Activated T-cell treated with anti-CD3 and anti-CD28 coated beads, Interleukin-2, amount 50 U/mL, for 24 hours (primary cell): ENCODE measurements around the gene WWC2.

Source experiments
- DNase-seq: peaks from one replicate; pipeline ENCODE4 v3.0.0-alpha.2; 2020
- H3K27ac Mint-ChIP-seq: 2 replicates; pipeline ENCODE4 v1.8.0; 2020; ENCODE audit warnings: mild to moderate bottlenecking, mixed read lengths
- H3K27me3 Mint-ChIP-seq: 2 replicates; pipeline ENCODE4 v1.8.0; 2020; ENCODE audit warnings: mixed read lengths
- H3K36me3 Mint-ChIP-seq: 2 replicates; pipeline ENCODE4 v1.8.0; 2020; ENCODE audit warnings: low read depth, mixed read lengths
- H3K4me1 Mint-ChIP-seq: 2 replicates; pipeline ENCODE4 v1.8.0; 2020; ENCODE audit warnings: low read depth, mixed read lengths
- H3K4me3 Mint-ChIP-seq: 2 replicates; pipeline ENCODE4 v1.8.0; 2020; ENCODE audit warnings: mild to moderate bottlenecking, moderate library complexity, mixed read lengths
- H3K9me3 Mint-ChIP-seq: 2 replicates; pipeline ENCODE4 v1.8.0; 2020; ENCODE audit warnings: mixed read lengths

Gene WWC2

DNA sequence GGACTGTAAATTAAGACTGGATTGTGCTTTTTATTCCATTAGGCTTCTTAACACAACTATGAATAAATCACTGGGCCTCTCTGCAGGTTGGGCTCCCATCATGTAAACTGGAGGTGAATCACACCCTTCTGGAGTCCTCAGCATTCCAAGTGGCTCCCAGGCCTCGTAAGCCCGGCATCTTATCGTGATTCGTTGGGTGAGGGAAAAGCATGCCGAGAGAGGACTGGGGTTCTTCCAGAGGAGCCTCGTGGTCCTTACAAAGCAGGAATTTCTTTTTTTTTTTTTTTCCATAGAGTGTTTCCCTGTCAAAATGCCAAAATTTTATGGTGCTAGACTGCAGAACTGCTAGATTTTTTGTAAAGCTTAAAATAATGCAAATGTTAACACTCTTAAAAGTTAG lies 201.0 kb downstream of the WWC2 start:
- H3K4me1 Mint-ChIP-seq, result no peaks in the 10 kb centered on the region
- H3K9me3 Mint-ChIP-seq, result no peaks in the 10 kb centered on the region
- H3K27me3 Mint-ChIP-seq, result no peaks in the 10 kb centered on the region
- no peak for DNase-seq
- H3K36me3 Mint-ChIP-seq, result no peaks in the 10 kb centered on the region
- H3K4me3 Mint-ChIP-seq, result no peak overlapping the region
- H3K27ac Mint-ChIP-seq, result no peak overlapping the region

DNA sequence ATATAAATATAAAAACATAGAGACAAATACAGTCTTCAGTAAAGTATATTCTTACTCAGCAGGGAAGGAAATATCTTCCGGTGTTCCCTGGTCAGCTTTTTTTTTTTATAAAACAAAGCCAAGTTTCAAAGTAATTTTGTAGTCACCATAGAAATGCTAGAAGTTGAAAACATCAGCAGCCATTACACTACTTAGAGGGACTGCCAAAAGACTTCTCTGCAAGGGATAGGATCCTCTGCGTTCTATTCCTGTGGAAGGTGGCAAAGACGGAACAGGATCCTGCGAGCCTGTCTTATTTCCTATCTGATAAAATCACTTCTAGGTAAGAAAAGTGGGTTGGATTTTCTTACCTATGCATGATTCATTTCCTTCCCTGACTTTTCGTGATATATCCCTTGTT lies 201.6 kb downstream of the WWC2 start:
- H3K4me3 Mint-ChIP-seq, result no peak overlapping the region
- no peaks in the 10 kb centered on the region for H3K27me3 Mint-ChIP-seq
- no peaks in the 10 kb centered on the region for H3K9me3 Mint-ChIP-seq
- H3K36me3 Mint-ChIP-seq, result no peaks in the 10 kb centered on the region
- no peaks in the 10 kb centered on the region for H3K4me1 Mint-ChIP-seq
- no peak overlapping the region for H3K27ac Mint-ChIP-seq
- DNase-seq, result no peak

DNA sequence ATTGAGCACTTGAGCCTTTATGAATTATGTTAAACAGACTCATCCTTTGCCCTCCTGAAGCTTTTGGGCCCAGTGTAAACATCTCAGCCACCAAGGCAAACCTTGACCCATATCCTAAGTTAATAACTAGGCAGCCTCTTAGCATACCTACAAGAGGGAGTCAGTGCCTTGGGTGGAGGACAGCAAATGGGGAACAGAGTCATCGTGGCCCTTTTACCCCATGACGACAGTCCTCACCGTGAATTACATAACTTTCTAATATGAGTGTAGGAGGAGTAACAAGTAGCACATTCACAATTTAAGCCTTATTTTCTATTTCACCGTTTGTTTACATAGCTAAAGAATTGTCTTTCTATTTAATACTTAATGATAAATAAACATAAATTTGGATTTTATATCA lies 204.2 kb downstream of the WWC2 start:
- Mint-ChIP-seq H3K27me3 (no peaks in the 10 kb centered on the region), H3K9me3 (no peaks in the 10 kb centered on the region), H3K27ac (no peak overlapping the region), H3K36me3 (no peaks in the 10 kb centered on the region), H3K4me3 (no peak overlapping the region), H3K4me1 (no peaks in the 10 kb centered on the region)
- no peak for DNase-seq

DNA sequence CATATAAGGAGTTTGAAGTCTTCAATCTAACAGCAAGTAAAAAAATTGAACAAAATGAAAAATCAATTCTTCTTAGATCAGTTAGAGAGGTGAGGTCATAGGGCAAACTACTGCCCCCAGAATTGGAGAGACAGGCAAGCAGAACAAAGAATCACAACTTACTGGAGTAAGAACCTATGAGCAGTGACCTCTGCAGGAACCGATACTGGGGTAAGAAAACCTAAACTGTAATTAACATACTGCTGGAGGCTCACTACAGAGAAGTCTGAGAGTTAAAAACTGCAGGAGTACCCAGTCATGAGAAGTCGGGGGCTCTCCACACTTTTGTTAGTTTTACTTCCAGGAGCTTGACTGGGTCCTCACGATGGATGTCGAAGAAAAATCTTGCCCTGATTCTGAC lies 205.0 kb downstream of the WWC2 start:
- H3K36me3 Mint-ChIP-seq, result no peaks in the 10 kb centered on the region
- H3K27ac Mint-ChIP-seq, result no peak overlapping the region
- no peaks in the 10 kb centered on the region for H3K9me3 Mint-ChIP-seq
- no peak for DNase-seq
- no peaks in the 10 kb centered on the region for H3K4me1 Mint-ChIP-seq
- H3K4me3 Mint-ChIP-seq, result no peak overlapping the region
- H3K27me3 Mint-ChIP-seq, result no peaks in the 10 kb centered on the region

DNA sequence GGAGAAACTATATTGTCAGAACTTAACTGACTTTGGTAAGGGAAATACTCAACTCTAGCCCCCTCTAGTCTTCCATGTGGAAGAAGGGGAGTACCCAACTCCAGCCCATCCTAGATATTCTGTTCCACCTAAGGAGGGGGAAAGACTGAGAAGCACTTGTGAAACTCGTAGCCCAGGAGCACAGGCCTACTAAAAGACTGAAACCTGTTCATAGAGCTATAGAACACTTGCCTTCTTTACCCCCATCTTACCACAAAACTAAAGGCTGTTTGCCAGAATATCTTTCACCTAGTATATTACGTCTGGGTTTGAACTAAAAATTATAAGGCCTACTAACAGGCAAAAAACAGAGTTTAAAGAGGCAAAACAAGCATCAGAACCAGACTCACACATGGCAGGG lies 205.5 kb downstream of the WWC2 start:
- Mint-ChIP-seq H3K27ac (no peak overlapping the region), H3K4me3 (no peak overlapping the region), H3K27me3 (no peaks in the 10 kb centered on the region)

DNA sequence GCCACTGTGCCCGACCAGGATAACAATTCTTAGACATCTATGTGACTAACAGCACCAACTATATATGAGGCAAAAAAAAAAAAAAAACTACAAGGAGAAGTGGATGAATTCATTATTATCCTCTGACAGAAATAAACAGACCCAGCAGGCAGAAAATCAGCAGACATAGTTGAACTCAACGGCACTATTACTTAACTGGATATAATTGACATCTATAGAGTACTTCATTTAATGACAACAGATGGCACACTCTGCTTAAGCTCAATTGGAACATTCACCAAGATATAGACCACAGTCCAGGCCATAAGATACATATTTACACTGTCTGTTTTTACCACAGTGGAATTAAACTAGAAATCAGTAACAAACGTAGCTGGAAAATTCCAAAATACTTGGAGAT lies 207.8 kb downstream of the WWC2 start:
- H3K27me3 Mint-ChIP-seq, result no peaks in the 10 kb centered on the region
- no peaks in the 10 kb centered on the region for H3K4me1 Mint-ChIP-seq
- no peaks in the 10 kb centered on the region for H3K36me3 Mint-ChIP-seq
- no peak for DNase-seq
- no peak overlapping the region for H3K4me3 Mint-ChIP-seq
- no peak overlapping the region for H3K27ac Mint-ChIP-seq
- no peaks in the 10 kb centered on the region for H3K9me3 Mint-ChIP-seq

More for the DNA sequence above, 205.5 kb downstream of the WWC2 start:
- Mint-ChIP-seq H3K9me3 (no peaks in the 10 kb centered on the region), H3K36me3 (no peaks in the 10 kb centered on the region), H3K4me1 (no peaks in the 10 kb centered on the region)
- DNase-seq, result no peak

DNA sequence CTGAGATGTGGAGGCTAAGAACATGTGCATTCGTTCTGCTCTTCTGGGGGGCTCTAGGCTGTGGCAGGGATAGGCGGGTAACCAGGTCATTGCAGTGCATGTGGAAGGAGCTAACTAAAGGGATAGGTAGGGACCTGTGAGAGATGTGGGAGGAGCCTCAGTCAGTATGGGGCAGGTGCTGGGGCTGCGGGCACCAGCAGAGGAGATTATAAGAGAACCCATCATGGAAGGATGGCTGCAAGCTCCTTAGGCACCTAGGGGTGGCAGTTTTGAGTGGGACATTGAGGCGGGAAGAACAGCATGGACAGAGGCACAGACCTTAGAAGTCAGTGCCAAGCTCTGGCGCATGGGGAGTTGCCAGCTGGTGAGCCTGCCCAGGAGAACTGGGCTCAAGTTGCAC lies 213.8 kb downstream of the WWC2 start:
- DNase-seq, result no peak
- H3K9me3 Mint-ChIP-seq, result no peaks in the 10 kb centered on the region
- H3K27ac Mint-ChIP-seq, result no peak overlapping the region
- no peak overlapping the region for H3K4me3 Mint-ChIP-seq
- H3K27me3 Mint-ChIP-seq, result no peaks in the 10 kb centered on the region
- H3K4me1 Mint-ChIP-seq, result no peaks in the 10 kb centered on the region
- H3K36me3 Mint-ChIP-seq, result no peaks in the 10 kb centered on the region

DNA sequence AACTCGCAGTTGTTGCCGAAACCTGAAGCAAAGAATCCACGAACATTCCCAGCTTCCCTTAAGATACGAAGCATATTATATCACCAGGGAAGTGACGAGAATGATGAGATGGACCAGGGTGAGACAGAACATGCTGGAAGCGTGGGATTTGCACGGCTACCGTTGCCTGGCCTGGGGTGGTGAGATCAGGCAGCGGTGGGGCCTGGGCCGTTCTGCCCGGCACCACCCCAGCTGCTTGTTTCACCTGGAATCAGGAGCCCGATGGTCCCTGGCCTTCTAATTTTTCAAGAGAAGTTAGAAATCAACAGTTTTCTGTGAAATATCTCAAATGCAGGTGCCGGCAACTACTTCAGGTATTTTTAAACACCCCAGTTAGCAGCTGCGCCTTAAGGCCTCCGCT lies 215.3 kb downstream of the WWC2 start:
- Mint-ChIP-seq H3K4me1 (no peaks in the 10 kb centered on the region), H3K9me3 (no peaks in the 10 kb centered on the region), H3K27ac (no peak overlapping the region), H3K4me3 (no peak overlapping the region), H3K27me3 (no peaks in the 10 kb centered on the region), H3K36me3 (no peaks in the 10 kb centered on the region)
- DNase-seq, result no peak

DNA sequence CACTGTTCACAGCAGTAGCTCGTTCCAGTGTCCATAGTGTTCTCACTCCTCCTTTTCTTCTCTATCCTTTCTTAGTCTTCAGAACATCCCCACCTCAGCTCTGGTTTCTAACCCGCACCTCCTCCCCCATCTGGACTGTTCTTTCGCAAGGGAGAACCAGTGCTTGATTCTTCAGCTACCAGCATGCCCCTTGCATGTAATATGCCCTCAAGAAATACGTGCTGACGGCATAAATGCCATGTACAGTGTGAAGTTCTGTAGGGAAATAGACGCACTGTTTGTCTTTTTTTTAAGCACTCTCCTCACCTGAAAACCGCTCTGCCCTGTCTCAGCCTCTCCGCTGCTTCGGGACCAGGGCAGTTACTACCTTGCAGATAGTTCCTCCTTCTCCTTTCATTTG lies 215.7 kb downstream of the WWC2 start:
- H3K27me3 Mint-ChIP-seq, result no peaks in the 10 kb centered on the region
- H3K36me3 Mint-ChIP-seq, result no peaks in the 10 kb centered on the region
- no peak overlapping the region for H3K27ac Mint-ChIP-seq
- H3K4me3 Mint-ChIP-seq, result no peak overlapping the region
- no peaks in the 10 kb centered on the region for H3K9me3 Mint-ChIP-seq
- no peaks in the 10 kb centered on the region for H3K4me1 Mint-ChIP-seq
- DNase-seq, result no peak

DNA sequence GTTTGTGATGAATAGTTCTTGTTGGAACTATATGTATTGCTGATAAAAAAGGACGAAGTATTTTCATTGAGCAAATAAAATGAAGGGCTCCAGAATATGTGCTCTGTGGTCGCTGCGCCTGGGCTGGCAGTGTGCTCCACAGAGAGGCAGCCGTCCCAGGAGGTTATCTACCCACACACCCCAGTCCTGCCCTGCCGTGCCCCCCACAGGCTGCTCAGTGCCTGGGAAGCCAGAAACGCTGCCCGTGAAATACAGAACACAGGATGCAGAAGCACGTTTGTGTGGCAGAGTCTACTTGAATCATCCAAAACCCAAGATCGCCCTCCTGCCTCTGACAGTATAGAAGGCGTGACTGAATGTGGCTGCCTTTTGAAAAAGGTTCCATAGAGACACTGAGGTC lies 219.6 kb downstream of the WWC2 start:
- DNase-seq, result no peak
- no peaks in the 10 kb centered on the region for H3K36me3 Mint-ChIP-seq
- peaks cover under 1% of the 10 kb centered on the region for H3K27me3 Mint-ChIP-seq
- H3K9me3 Mint-ChIP-seq, result no peaks in the 10 kb centered on the region
- H3K4me1 Mint-ChIP-seq, result peaks cover 16% of the 10 kb centered on the region
- no peak overlapping the region for H3K27ac Mint-ChIP-seq
- no peak overlapping the region for H3K4me3 Mint-ChIP-seq

DNA sequence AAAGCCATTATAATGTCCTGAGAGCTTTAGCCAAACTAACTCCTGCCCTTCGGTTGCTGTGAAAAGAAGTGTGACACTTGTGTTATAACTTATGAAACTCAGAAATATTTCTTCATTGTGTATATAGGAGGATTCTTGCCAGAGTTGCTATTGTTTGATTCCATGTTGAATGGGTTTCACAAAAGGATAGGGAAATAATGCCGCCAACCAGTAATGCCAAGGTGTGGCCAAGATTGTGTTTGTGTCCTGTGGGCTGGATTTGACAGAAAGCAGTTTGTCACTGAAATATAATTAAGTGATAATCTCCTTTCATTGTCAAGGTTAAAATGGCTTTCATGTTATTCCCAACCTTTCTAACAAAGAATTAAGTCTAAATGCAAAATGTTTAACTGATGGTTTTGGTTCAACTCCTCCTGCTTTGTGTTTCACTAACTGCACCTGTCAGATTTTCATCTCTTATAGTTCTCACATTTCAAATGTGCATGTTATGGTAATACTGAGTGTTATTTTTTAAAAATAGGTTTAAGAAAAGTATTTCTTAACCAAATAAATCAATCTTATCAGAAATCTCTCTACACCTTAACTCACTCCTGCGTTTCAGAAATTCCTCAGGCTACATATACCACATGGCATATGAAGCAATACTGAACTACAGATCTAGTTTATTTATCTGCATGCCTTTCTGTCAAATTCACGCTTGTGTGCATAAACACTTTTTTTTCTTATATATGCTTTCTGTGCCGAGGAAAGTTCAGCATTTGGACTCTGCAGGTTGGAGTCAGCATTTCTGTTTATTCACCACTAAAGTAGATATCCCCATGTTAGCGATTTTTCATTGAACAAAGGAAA lies 221.4 kb downstream of the WWC2 start, which contains the start of gene CLDN22:
Gene CLDN22 (minus strand): TSS at position 66 of the 849 bp plus-strand sequence. CDS start 58 bp downstream, at position 8.
- H3K4me1 Mint-ChIP-seq, result peaks cover 16% of the 10 kb centered on the region
- DNase-seq, result no peak
- H3K36me3 Mint-ChIP-seq, result no peaks in the 10 kb centered on the region
- no peak within 1 kb of the TSS for H3K27ac Mint-ChIP-seq
- no peak within 1 kb of the TSS for H3K4me3 Mint-ChIP-seq
- H3K27me3 Mint-ChIP-seq, result peaks cover 4% of the 10 kb centered on the region
- H3K9me3 Mint-ChIP-seq, result no peaks in the 10 kb centered on the region

DNA sequence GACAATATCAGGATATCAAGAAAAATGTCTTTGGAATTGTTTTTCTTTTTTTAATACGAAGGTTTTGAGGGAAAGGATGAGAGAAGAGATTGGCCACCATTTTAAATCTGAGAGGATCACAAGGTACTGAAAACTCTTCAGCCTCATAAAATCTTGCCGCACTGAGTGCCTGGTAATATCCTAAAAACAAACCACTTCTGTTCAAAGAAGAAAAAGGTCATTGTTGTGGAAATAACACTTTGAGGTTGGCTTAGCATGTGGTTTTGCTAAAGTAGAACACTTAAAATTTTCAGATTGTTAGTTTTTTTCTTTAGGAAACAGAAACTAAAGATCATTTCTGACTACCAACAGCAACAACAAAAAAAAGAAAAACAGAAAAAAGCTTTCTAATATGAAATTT lies 222.0 kb downstream of the WWC2 start:
- no peak for DNase-seq
- H3K9me3 Mint-ChIP-seq, result peaks cover 1% of the 10 kb centered on the region
- H3K4me3 Mint-ChIP-seq, result no peak overlapping the region
- peaks cover 6% of the 10 kb centered on the region for H3K27me3 Mint-ChIP-seq
- H3K27ac Mint-ChIP-seq, result no peak overlapping the region
- no peaks in the 10 kb centered on the region for H3K36me3 Mint-ChIP-seq
- peaks cover 16% of the 10 kb centered on the region for H3K4me1 Mint-ChIP-seq

DNA sequence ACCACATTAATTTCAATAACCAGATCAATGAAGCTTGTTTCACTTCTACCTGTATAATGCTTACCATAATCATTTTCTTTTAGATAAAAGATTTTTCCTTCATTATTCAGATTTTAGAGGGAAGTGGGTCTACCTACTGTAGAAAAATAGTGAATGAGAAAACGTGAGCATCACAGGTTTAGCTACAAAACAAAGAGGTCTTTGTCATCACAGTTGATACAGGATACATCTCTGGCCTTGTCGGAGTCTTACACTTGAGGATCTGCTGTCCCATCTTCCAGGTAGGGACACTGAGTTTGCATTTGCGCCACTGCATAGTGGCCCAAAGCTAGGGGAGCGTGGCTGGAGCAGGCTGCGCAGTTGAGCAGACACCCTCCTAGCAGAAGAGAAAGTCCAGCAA lies 222.5 kb downstream of the WWC2 start:
- no peak overlapping the region for H3K4me3 Mint-ChIP-seq
- peaks cover 9% of the 10 kb centered on the region for H3K27me3 Mint-ChIP-seq

DNA sequence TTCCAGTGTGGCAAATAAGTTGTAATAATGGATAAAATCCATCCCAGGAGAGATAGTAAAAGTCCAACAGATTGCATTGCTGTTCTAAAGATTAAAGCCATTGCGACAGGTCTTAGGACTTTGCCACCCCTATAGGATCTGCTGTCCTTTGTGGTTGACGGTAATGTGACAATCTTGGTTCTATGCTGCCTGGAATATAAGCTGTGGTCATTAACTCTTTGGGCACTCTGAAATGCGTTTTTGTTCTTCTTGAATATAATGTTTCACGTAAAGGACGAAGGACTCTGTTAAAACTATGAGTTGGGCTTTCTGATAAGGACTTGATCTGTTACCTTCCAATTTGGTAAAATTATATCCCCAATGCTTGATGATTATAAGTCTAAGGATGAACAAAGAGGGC lies 223.3 kb downstream of the WWC2 start, which contains the start of gene CLDN24:
Gene CLDN24 (minus strand): TSS at position 101 of the 400 bp plus-strand sequence. CDS start 0 bp downstream, at position 101.
- H3K27me3 Mint-ChIP-seq, result peaks cover 11% of the 10 kb centered on the region
- H3K9me3 Mint-ChIP-seq, result peaks cover 5% of the 10 kb centered on the region
- DNase-seq, result no peak
- H3K4me3 Mint-ChIP-seq, result no peak within 1 kb of the TSS
- H3K4me1 Mint-ChIP-seq, result peaks cover 16% of the 10 kb centered on the region
- no peaks in the 10 kb centered on the region for H3K36me3 Mint-ChIP-seq
- H3K27ac Mint-ChIP-seq, result no peak within 1 kb of the TSS

More for the DNA sequence above, 222.5 kb downstream of the WWC2 start:
- no peak for DNase-seq
- Mint-ChIP-seq H3K27ac (no peak overlapping the region), H3K4me1 (peaks cover 16% of the 10 kb centered on the region), H3K9me3 (peaks cover 5% of the 10 kb centered on the region), H3K36me3 (no peaks in the 10 kb centered on the region)

DNA sequence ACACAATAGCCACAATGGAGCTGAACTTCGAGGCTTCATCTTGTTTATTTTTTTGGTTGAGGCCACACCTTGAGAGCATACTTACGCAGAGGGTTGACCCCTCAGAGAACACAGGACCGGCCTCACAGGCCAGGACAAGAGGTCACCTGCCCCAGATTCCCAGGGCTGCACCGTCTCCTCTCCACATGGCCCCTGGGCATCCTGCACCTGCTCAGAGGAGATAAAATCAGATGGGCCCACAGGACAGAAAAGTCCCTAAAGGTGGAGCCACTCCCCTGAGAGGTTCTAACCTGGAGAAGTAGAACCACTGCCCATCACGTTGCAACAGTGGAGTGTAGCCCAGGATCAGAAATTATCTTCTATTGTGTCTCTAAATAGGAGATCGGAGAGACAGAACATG lies 224.2 kb downstream of the WWC2 start:
- DNase-seq, result no peak
- H3K27me3 Mint-ChIP-seq, result peaks cover 11% of the 10 kb centered on the region
- no peak overlapping the region for H3K4me3 Mint-ChIP-seq
- H3K9me3 Mint-ChIP-seq, result peaks cover 5% of the 10 kb centered on the region
- H3K4me1 Mint-ChIP-seq, result peaks cover 16% of the 10 kb centered on the region
- H3K27ac Mint-ChIP-seq, result no peak overlapping the region
- H3K36me3 Mint-ChIP-seq, result no peaks in the 10 kb centered on the region
